NOMO-1 treated with DMSO at 0.1 percent for 48 hours (cell line): ENCODE data around the gene MYO1G.

Experiments used
- DNase-seq: peaks from one replicate; lab custom pipeline; 2025; ENCODE audit not compliant: unreplicated experiment; lab: John Stamatoyannopoulos, UW

Gene MYO1G

DNA sequence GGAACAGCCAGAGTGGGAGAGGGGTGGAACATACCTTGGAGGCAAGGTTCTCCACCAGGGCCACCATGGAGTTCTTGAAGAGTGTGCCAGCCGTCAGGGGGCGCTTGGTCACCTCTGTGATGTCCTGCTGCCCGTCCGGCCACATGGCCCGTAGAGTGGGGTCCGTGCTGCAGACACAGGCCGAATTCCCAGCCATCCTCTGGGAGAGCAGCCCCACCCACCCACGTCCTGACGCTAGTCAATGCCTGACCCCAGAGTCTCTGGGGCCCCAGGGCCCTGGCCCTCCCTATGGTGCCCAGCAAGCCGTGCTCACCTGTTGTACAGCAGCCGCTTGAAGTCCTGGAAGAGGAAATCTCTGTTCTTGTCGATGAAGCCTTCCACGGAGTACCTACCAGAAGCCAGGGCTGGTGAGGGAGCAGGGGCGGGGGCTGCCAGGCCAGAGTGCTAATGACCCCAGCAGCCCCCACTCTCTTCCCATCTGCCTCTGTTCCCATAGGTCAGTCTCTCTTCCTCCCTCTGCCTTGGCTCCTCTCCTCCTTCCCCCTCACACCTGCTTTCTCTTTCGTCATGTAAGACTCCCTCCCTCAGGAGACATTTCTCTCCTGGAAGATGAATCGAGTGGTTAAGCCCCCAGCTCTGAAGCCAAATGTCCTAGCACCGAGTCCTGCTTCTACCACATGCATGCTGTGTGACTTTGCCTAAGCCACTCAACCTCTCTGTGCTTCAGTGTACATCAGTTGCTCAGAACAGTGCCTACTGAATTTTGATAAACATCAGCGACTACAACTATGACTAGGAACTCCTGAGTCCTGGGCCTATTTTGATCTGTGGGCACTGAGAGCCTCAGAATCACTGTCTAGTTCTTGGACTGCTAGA lies 11.0 kb downstream of the MYO1G start:
- no peak for DNase-seq

DNA sequence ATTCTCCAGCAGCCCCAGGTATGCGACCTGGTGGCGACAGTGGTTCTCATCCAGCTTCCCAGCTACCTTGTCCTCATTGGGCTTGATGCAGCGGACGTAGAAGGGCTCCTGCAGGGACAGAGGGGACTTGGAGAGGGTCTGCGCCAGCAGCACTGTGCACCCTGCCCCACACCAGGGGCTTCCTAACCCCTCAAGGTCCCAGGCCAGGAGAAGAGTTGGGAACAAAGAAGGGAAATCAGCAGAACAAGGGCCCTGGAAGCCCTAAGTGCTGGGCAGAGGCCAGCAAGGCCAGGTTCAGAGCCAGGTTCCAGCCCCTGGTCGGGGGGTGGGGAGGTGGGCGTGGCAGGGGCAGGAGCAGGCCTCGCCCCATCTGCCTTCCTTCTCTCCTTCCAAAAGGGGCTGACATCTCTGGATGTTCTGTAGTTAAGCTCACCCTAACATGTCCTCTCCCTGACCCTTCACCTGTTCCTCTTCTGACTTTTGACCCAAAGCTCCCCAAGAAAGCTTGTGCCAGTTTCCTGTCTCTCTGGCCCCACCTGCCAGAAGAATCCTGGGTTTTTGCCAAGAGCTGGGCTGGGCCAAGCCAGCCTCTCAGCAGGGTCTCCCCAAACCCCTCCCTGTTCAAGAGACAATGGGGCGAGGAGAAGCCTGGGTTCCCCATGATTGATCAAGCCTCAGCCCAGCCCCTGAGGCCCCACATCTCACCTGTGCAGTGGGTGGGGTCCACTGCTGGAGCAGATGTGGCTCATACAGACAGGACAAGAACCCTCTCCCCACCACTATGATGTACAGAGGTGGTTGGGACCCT lies 11.9 kb downstream of the MYO1G start:
- DNase-seq, result no peak

DNA sequence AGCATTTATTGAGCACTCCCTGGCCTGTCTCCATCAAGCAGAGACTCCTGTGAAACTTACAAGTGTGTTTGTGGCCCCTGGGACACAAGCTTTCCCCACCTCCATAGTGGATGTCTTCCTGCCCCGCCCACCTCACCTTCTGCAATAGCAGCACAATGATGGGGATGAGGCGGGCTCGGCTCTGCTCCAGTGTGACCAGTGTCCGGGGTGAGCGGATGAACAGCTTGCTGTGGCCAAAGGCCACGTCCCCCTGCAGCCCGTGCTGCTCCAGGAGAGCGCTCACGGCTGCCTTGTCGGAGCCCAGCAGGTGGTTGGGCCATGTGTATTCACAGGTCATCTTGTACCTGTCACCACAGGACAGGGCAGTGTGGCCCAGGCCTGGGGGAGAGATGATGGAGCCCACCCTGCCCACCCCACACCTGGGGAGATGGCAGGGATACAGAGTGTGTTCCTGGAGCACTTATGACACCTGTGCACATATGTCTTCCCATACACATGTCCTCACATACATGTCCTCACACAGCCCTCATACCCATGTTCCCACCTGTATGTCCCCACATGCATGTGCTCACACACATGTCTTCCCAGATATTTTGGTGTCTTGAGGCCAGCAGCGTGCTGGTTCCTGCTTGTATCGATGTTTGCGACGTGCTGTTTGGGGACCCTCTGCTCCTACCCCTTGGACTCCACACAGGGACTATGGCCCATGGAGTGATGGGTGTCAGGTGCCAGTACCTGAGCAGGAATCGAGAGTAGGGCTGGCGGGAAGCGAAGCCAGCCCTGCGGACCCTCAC lies 12.7 kb downstream of the MYO1G start:
- DNase-seq, result no peak

DNA sequence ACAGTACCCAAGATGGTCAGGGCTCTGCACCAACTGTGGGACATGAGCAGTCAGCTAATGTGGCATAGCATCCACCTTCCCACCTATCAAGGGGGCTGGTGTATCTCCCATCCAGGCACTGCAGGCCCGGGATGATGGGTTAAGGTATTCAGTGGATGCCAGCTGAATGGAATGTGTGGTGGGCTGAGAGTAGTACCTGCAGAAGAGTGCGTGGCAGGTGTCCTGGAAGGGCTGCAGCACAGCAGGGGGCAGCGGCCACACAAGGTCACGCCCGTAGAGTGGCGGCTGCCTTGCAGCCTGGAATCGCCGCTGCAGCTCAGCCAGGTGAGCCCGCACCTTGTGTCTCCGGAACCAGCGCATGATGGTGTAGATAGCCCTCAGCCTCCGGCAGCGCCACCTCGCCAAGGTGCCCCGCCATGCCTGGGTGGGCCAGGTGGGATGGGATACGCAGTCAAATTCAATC lies 13.3 kb downstream of the MYO1G start:
- no peak for DNase-seq

DNA sequence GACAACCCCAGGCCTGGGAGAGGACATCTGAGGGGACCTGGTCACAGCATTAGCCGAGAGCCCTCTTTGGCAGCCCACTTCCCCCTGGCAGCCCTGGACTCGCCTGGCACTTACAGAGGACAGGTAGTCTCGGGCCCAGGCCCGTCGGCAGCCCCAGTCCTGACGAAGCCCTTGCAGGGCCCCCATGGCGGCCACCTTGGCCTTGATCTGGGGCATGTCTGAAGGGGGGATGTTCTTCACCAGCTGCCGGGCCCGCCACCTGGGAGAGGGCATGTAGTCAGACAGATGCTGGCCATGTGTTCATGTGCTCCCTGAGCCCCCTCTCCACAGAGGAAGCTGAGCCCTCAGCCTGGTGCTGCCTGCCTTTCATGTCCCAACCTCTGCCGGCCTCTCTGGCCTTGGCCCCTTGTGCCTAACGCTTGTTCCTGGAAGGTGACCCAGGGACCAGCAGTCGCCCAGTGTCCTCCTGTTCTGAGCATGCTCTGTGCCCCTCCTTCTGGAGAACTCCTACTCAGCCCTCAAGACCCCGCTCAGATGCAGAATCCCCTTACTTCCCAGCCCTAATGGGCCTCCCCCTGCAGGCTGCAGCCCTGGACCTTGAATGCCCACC lies 13.9 kb downstream of the MYO1G start:
- no peak for DNase-seq

DNA sequence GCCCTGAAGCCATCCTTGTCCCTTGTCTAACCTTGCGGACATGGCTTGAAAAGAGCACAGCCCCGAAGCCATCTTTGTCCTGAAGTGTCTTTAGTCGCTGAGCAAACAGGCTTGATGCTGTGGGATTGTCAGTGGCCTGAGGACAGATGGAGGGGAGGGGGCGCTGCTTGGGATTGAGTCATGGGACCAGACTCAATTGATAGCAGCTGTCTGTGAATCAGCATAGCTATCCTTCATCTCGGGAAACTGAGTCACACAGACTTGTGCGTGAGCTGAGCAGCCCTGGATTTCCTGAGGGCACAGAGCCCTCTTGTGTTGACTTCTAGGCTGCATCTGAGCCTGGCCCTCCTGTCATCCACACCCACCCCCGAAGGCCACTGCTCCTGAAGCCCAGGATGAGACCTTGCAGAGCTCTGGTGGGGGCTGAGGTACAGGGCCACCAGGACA lies 14.4 kb downstream of the MYO1G start:
- no peak for DNase-seq

DNA sequence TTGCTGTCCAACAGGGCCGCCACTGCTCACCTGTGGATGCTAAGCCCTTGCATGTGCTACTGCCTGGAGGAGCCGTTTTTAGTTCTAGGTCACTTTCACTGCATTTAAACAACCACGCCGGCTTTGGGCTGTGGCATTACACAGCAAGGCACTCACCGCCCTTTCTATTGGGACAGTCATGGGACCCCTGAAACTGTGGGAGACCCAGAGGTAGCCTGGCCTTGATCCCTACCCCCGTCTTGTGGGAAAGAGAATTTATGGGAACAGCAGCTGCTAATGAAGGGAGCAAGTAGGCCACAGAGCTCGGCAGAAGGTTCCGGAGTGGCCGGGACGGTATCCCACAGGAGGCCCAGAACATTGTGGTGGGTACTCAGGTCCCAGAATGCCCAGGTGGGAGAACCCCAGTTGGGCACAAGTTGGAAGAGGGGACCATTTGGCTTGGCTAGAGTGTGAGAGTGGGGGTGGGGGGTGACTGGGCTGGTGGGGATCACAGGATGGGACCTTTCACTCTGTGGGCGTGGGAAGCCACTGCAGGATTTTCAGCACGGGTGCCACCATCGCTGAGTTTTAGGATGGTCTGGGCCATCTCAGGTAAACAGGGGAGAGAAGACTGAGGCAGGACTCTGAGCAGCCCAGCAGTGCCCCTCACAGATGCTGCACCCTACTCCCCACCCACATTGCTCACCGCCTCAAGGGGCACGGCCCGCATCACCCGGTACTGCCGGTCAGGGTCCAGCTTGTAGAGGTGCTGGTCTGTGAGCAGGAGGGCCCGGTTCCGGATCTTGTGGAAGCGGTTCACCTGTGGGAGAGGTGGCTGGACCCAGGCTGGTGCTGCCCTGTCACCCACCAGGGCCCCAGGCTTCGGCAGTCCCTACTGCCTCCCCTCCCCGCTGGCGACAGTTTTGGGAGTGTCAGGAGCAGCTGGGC lies 15.2 kb downstream of the MYO1G start:
- no peak for DNase-seq

DNA sequence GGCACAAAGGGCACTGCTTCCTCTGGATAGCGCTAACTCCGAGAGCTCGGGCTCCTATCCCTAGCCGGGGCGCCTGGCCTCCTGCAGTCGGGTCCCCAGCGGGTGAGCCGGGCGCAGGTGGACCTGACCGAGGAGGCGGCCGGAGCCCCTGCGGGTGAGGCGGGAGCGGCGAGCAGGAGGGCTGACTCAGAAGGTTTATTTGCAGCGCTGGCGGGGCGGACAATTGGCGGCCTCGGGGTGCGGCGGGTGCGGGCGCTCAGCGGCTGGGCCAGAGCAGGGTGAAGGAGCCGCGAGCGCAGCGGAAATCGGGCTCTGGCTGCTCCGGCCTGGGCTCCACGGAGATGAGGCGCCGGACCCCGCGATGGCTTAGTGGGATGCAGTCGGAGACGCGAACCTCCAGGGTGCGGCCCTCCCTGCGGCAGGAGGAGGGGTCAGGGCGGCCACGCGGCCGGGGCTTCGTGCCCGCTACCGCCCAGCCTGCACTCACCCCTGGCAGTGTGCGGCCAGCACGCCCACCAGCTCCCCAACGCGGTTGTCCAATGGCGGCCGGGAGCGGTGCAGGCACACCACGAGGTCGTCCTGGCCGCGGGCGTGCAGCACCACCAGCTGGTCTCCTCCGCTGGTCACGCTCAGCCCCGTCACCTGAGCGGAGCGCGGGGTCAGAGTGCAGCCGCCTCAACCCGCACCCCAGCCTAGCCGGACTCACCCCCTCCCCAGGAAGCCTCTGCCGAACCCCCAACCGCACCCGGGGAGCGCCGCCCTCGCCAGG lies 16.1 kb downstream of the MYO1G start:
- no peak for DNase-seq

DNA sequence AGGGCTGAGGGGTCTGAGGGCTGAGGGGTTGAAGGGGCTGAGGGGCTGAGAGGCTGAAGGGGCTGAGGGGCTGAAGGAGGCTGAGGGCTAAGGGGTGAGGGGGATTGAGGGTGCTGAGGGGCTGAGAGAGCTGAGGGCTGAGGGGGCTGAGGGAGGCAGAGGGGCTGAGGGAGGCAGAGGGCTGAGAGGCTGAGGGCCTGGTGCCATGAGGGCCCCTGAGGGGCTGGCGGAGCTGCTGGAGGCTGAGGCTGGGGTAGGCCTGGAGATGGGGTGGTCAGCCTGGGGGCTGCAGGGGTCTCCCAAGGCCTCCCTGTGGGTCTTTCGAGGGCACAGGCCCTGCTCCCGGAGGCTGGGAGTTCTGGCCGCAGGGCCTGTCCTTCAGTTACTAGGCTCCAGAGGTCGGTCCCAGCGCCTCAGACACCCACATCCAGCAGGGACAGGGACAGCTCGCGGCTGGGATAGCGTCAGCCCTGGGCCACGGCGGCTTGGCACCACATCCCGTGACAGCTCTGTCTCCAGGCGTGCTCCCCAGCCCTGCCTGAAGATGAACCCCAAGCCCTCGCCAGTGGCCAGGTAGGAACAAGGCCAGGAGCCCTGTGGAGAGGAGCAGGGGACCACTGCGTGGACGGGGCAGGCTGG lies 16.9 kb downstream of the MYO1G start:
- DNase-seq, result no peak

DNA sequence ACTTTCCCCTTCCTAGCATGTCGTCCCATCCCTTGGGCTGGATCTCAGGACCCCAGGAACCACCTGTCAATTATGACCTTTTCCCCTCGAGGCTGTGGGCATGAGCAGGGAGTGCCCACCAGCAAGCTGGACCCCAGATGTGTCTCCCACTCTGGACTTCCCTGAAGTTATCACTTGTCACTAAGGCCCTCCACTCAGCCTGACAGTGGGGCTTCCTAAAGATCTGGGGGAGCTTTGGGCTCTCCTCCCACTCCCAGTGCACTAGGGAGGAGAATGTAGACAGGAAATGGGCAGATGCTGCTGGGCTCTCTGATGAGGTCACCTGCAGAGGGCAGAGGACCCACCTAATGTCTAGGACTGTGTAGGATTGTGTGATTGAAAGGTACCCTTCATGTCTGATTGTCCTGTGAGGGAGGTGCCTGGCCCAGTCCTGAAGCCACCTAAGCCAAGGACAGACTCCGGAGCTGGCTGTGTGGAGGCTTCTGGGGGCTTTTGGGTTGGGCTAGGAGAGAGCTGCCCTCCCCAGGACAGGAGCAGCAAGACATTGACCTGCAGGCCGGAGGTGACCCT lies 18.7 kb downstream of the MYO1G start:
- no peak for DNase-seq

DNA sequence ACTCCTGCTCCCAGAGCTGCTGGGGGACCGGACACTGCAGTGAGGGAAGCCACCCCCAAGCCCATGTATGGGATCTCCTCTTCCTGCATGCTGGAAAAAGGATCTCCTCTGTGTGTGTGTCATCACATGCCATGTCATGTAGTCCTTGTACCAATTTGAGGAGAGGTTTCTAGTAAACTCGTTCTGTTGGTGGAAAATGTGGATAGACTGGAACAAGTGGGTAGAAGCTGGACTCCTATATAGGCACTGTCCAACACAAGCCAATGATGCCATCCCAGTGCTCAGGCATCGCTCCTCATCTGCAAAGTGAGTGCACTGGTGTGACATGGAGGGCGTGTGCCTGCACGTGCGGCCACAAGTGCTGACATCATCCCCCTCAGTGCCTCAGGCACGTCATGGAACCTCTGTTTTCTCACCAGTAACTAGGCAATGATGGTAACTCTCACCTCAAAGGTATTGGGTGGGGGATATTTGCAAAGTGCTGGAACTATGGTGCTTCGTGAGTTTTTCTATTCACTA lies 19.3 kb downstream of the MYO1G start:
- peak; percentile 29 for DNase-seq

DNA sequence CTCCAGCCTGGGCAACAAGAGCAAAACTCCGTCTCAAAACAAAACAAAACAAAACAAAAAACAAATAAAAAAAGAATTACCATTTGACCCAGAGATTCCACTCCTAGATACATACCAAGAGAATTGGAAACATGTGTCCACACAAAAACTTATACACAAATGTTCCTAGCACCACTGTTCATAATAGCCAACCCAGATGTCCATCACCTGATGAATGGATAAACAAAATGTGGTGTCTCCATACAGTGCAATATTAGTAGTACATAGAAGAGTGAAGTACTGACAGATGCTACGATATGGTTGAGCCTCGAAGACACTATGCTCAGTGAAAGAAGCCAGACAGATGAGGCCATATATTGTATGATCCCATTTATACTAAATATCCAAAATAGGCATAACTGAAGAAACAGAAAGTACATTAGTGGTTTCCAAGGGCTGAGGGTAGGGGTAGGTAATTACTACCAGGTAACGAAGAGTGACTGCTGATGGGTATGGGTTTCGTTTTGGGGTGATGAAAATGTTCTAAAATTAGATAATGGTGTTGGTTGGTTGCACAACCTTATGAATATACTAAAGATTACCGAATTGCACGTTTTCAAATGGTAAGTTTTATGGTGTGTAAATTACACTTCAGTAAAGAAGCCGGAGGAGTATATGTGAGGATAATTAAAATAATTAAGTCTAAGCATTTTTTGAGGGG lies 20.0 kb downstream of the MYO1G start:
- peak; percentile 38 for DNase-seq

DNA sequence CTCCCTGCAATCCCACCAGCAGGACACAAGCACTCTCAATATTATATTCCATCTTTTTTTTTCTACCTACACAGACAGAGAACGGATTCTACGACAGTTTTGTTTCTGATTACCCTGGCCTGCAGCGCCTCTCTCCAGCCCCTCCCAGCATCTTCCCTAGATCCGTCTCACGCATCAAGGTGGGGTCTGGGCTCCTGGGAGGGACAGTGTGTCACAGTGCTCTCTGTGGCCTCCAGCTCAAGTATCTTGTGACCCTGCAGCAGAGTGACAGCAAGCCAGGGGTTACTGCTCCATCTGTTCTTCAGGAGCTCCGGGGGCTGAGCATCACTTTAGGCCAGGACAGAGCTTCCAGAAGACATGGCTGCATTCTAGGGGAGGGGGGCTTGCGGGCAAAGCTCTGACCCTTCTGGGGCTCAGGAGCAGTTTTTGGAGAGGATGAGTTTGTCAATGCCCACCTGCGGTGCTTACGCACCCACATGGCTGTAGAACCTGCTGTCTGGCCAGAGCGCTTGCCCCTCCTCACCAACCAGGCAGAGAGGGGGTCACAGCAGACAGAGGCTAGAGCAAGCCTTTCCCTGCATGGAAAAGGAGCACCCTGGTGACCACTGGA lies 22.6 kb downstream of the MYO1G start:
- no peak for DNase-seq

DNA sequence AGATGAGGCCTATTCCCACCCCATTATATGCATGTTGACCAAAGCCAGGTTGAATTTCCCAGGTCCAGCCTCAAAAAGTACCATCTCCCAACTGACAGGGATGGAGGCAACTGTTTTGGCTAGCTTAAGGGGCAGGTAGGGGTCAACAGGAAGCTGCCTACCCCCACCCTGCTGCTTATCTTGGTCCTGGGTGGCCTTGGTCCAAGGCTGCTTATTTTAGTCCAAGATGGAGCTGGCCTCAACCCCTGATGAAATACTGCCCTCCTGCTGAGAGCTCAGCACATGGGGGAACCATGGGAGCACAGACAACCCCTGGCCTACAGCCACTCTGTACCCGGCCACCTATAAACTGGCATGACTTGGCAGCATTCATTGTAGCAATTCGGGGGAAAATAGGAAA lies 23.1 kb downstream of the MYO1G start:
- no peak for DNase-seq

DNA sequence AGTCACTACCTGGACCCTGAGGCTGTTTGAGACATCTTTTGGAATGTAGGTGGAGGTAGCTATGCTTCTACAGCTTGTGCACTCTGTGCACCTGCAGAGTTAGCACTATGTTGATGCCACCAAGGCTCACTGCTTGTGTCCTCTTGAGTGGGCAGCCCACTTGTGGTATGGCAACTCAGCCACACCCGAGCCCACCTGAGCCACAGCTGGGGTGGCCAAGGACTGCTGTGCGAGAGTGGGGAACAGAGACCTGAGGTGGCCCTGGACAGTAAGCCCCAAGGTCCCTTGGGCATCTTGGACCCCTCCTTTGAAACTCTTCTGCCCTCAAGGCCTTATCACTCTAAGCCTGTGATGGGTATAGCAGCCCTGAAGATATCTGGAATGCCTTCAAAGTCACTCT lies 25.7 kb downstream of the MYO1G start:
- DNase-seq, result no peak

DNA sequence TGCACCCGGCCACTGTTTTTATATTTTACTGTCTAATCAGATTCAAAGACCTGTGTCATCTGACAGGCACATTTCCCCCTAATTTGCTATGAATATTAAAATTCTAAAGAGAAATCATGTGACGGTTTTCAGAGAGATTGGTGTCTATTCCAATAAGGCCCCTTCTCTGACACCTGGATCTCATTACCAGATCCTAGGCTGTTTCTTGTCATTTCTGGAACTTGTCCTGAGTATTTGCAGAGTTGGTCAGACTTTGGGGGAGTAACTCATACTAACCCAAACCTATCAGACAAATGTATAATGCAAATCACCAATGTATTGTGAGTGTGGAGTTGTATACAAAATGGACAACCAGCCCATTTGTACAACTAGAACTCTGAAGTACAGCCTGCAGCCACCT lies 29.5 kb downstream of the MYO1G start:
- DNase-seq, result no peak

DNA sequence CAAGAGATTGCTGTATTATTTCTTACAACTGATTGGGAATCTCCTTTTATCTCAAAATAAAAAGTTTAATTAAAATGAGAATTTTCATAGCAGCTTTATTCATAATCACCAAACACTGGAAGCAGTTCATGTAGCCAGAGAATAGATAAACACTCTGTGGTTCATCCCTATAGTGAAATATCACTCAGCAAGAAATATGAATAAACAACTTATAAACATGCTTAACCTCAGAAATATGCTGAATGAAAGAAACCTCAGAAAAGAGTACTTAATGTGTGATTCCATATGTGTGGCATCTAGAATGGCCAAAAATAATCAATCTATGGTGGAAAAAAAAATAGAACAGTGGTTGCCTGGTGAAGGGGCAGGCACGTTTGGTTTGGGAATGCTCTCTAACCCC lies 33.3 kb downstream of the MYO1G start:
- DNase-seq, result no peak
